Activated CD4-positive, alpha-beta T cell treated with anti-CD3 and anti-CD28 coated beads, Interleukin-2, amount 10 ng/mL, durations not matched to agents 24 days and 14 days (primary cell): Measurements from ENCODE around the gene MBTD1. TPM values are rescaled to one million over a fixed set of nuclear protein-coding genes. Genes with fewer than 3 reads are reported as not detected.
"Not testable (repeated sequence)": the region's sequence is repeated elsewhere in the genome, so short reads cannot be mapped to it uniquely, and the experiment has no call there.

Source experiments
- DNase-seq: peaks from one replicate; pipeline ENCODE4 v3.0.0; 2022
- H3K27ac Mint-ChIP-seq: one replicate; pipeline ENCODE4 v1.8.0; 2022; ENCODE audit warnings: mild to moderate bottlenecking, mixed read lengths
- H3K27me3 Mint-ChIP-seq: one replicate; pipeline ENCODE4 v1.8.0; 2022; ENCODE audit warnings: mixed read lengths
- H3K36me3 Mint-ChIP-seq: one replicate; pipeline ENCODE4 v1.8.0; 2022; ENCODE audit warnings: low read depth, mild to moderate bottlenecking, mixed read lengths
- H3K4me1 Mint-ChIP-seq: one replicate; pipeline ENCODE4 v1.8.0; 2021; ENCODE audit warnings: mixed read lengths
- H3K4me3 Mint-ChIP-seq: one replicate; pipeline ENCODE4 v1.8.0; 2022; ENCODE audit warnings: mild to moderate bottlenecking, moderate library complexity, mixed read lengths
- H3K9me3 Mint-ChIP-seq: one replicate; pipeline ENCODE4 v1.8.0; 2021; ENCODE audit warnings: mixed read lengths
- intact Hi-C: fragments of 100-400 bp; cut with micrococcal nuclease; formaldehyde crosslinking; loops from one replicate; pipeline ENCODE4 v1.15.1; 2023
- total RNA-seq: library from RNA; stranded (reverse); gene quantifications from 2 replicates; pipeline ENCODE4 v1.2.3, GENCODE V29; 2022

MBTD1 gene
- total RNA-seq: 11.5 and 13.1 TPM in 2 replicates

GRCh38 chr17:51259564-51260236 lies at the start of gene MBTD1:
Gene MBTD1, minus strand, starts transcription at chr17:51260049. Its CDS starts 34,888 bp downstream, at chr17:51225161.
- no peaks in the 10 kb centered on the region for H3K9me3 Mint-ChIP-seq
- H3K4me1 Mint-ChIP-seq: peaks cover 49% of the 10 kb centered on the region
- DNase-seq: peak; percentile 98
- H3K36me3 Mint-ChIP-seq: peaks cover 55% of the 10 kb centered on the region
- H3K4me3 Mint-ChIP-seq: peak within 1 kb of the TSS; percentile 84
- peak within 1 kb of the TSS; percentile 97 for H3K27ac Mint-ChIP-seq
- intact Hi-C loops: loop anchor here (1.0 to 2.0 kb wide), 4 partner anchors 93 to 259 kb away; partner anchors contain the start of genes NME1 and NME2
- H3K27me3 Mint-ChIP-seq: no peaks in the 10 kb centered on the region

GRCh38 chr17:51305182-51305581 lies 45.3 kb upstream of the MBTD1 start:
- Mint-ChIP-seq H3K27ac (no peak overlapping the region), H3K36me3 (no peaks in the 10 kb centered on the region)

GRCh38 chr17:51299859-51300258 lies 40.0 kb upstream of the MBTD1 start:
- H3K36me3 Mint-ChIP-seq: peaks cover 22% of the 10 kb centered on the region
- no peak overlapping the region for H3K4me3 Mint-ChIP-seq
- intact Hi-C loops: no loop called here
- no peak for DNase-seq
- H3K4me1 Mint-ChIP-seq: peaks cover 4% of the 10 kb centered on the region
- H3K9me3 Mint-ChIP-seq: no peaks in the 10 kb centered on the region
- no peaks in the 10 kb centered on the region for H3K27me3 Mint-ChIP-seq
- H3K27ac Mint-ChIP-seq: no peak overlapping the region

More at GRCh38 chr17:51305182-51305581, 45.3 kb upstream of the MBTD1 start:
- peaks cover 29% of the 10 kb centered on the region for H3K27me3 Mint-ChIP-seq
- no peak overlapping the region for H3K4me3 Mint-ChIP-seq
- intact Hi-C loops: no loop called here
- DNase-seq: no peak
- H3K9me3 Mint-ChIP-seq: peaks cover 19% of the 10 kb centered on the region
- H3K4me1 Mint-ChIP-seq: no peaks in the 10 kb centered on the region

- Mint-ChIP-seq H3K27ac (no peak overlapping the region), H3K27me3 (no peaks in the 10 kb centered on the region)
- peak; percentile 60 for DNase-seq
Measured at GRCh38 chr17:51298508-51299371, 38.9 kb upstream of the MBTD1 start.

GRCh38 chr17:51294338-51294737 lies 34.5 kb upstream of the MBTD1 start:
- H3K27me3 Mint-ChIP-seq, DNase-seq, H3K27ac Mint-ChIP-seq, H3K9me3 Mint-ChIP-seq, H3K4me3 Mint-ChIP-seq, intact Hi-C loops: not testable (repeated sequence)
- peaks cover 63% of the 10 kb centered on the region for H3K36me3 Mint-ChIP-seq
- H3K4me1 Mint-ChIP-seq: peaks cover 11% of the 10 kb centered on the region

More at GRCh38 chr17:51298508-51299371, 38.9 kb upstream of the MBTD1 start:
- Mint-ChIP-seq H3K4me1 (peaks cover 4% of the 10 kb centered on the region), H3K36me3 (peaks cover 32% of the 10 kb centered on the region), H3K4me3 (no peak overlapping the region), H3K9me3 (no peaks in the 10 kb centered on the region)
- intact Hi-C loops: no loop called here

- no peak for DNase-seq
- Mint-ChIP-seq H3K4me1 (peaks cover 9% of the 10 kb centered on the region), H3K27ac (no peak overlapping the region), H3K27me3 (no peaks in the 10 kb centered on the region), H3K36me3 (peaks cover 69% of the 10 kb centered on the region), H3K4me3 (no peak overlapping the region), H3K9me3 (no peaks in the 10 kb centered on the region)
- intact Hi-C loops: no loop called here
Measured at GRCh38 chr17:51289696-51290111, 29.9 kb upstream of the MBTD1 start.

GRCh38 chr17:51287412-51287811 lies 27.6 kb upstream of the MBTD1 start:
- intact Hi-C loops: no loop called here
- DNase-seq: no peak
- Mint-ChIP-seq H3K27ac (no peak overlapping the region), H3K4me1 (peaks cover 6% of the 10 kb centered on the region), H3K9me3 (no peaks in the 10 kb centered on the region), H3K27me3 (no peaks in the 10 kb centered on the region), H3K4me3 (no peak overlapping the region), H3K36me3 (peaks cover 59% of the 10 kb centered on the region)

- H3K4me3 Mint-ChIP-seq: no peak overlapping the region
- H3K9me3 Mint-ChIP-seq: no peaks in the 10 kb centered on the region
- H3K36me3 Mint-ChIP-seq: peaks cover 64% of the 10 kb centered on the region
- H3K27me3 Mint-ChIP-seq: no peaks in the 10 kb centered on the region
- no peak for DNase-seq
- H3K4me1 Mint-ChIP-seq: peaks cover 4% of the 10 kb centered on the region
- intact Hi-C loops: no loop called here
- peak overlapping the region; percentile 1 for H3K27ac Mint-ChIP-seq
Measured at GRCh38 chr17:51279183-51279582, 19.3 kb upstream of the MBTD1 start.

GRCh38 chr17:51275381-51275780 lies 15.5 kb upstream of the MBTD1 start:
- H3K27ac Mint-ChIP-seq: no peak overlapping the region
- intact Hi-C loops: no loop called here
- H3K9me3 Mint-ChIP-seq: no peaks in the 10 kb centered on the region
- no peaks in the 10 kb centered on the region for H3K27me3 Mint-ChIP-seq
- no peak overlapping the region for H3K4me3 Mint-ChIP-seq
- peaks cover 66% of the 10 kb centered on the region for H3K36me3 Mint-ChIP-seq
- H3K4me1 Mint-ChIP-seq: peaks cover 12% of the 10 kb centered on the region
- DNase-seq: no peak

- DNase-seq: no peak
- H3K4me1 Mint-ChIP-seq: peaks cover 17% of the 10 kb centered on the region
- no peaks in the 10 kb centered on the region for H3K9me3 Mint-ChIP-seq
- H3K36me3 Mint-ChIP-seq: peaks cover 63% of the 10 kb centered on the region
- H3K27ac Mint-ChIP-seq: no peak overlapping the region
- no peaks in the 10 kb centered on the region for H3K27me3 Mint-ChIP-seq
- intact Hi-C loops: no loop called here
- H3K4me3 Mint-ChIP-seq: no peak overlapping the region
Measured at GRCh38 chr17:51272812-51273211, 13.0 kb upstream of the MBTD1 start.

GRCh38 chr17:51270636-51271035 lies 10.8 kb upstream of the MBTD1 start:
- H3K4me1 Mint-ChIP-seq: peaks cover 21% of the 10 kb centered on the region
- peaks cover 62% of the 10 kb centered on the region for H3K36me3 Mint-ChIP-seq
- H3K27me3 Mint-ChIP-seq: no peaks in the 10 kb centered on the region
- intact Hi-C loops: no loop called here
- H3K27ac Mint-ChIP-seq: peak overlapping the region; percentile 30
- H3K9me3 Mint-ChIP-seq: no peaks in the 10 kb centered on the region
- H3K4me3 Mint-ChIP-seq: no peak overlapping the region
- DNase-seq: no peak

GRCh38 chr17:51269991-51270390 lies 10.1 kb upstream of the MBTD1 start:
- no peak overlapping the region for H3K4me3 Mint-ChIP-seq
- H3K4me1 Mint-ChIP-seq: peaks cover 18% of the 10 kb centered on the region
- intact Hi-C loops: no loop called here
- no peaks in the 10 kb centered on the region for H3K9me3 Mint-ChIP-seq
- no peak for DNase-seq
- peaks cover 60% of the 10 kb centered on the region for H3K36me3 Mint-ChIP-seq
- no peaks in the 10 kb centered on the region for H3K27me3 Mint-ChIP-seq
- no peak overlapping the region for H3K27ac Mint-ChIP-seq

GRCh38 chr17:51264466-51264865 lies 4.6 kb upstream of the MBTD1 start:
- H3K9me3 Mint-ChIP-seq, intact Hi-C loops, H3K27me3 Mint-ChIP-seq, DNase-seq, H3K4me3 Mint-ChIP-seq: not testable (repeated sequence)
- peaks cover 31% of the 10 kb centered on the region for H3K4me1 Mint-ChIP-seq
- peak overlapping the region; percentile 51 for H3K27ac Mint-ChIP-seq
- H3K36me3 Mint-ChIP-seq: peaks cover 64% of the 10 kb centered on the region

GRCh38 chr17:51263006-51263405 lies 3.2 kb upstream of the MBTD1 start:
- Mint-ChIP-seq H3K27ac (peak overlapping the region; percentile 73), H3K4me3 (peak overlapping the region; percentile 72), H3K27me3 (no peaks in the 10 kb centered on the region), H3K36me3 (peaks cover 59% of the 10 kb centered on the region), H3K9me3 (no peaks in the 10 kb centered on the region), H3K4me1 (peaks cover 40% of the 10 kb centered on the region)
- intact Hi-C loops: no loop called here
- no peak for DNase-seq
